Brain microvascular endothelial cell (primary cell): ENCODE measurements around the gene PDE4D.

ENCODE experiments used
- DNase-seq: peaks from one replicate; pipeline ENCODE4 v3.0.0-alpha.2; 2020
- H3K27ac ChIP-seq: fragments of 250-450 bp; sonication (Bioruptor Pico); 2 replicates; pipeline ENCODE4 v1.5.1; 2020; ENCODE audit warnings: mild to moderate bottlenecking, moderate library complexity
- H3K27me3 ChIP-seq: fragments of 250-450 bp; sonication (Bioruptor Pico); replicated peaks from 2 replicates; pipeline ENCODE4 v1.5.1; 2020; ENCODE audit warnings: mild to moderate bottlenecking
- H3K36me3 ChIP-seq: fragments of 250-450 bp; sonication (Bioruptor Pico); replicated peaks from 2 replicates; pipeline ENCODE4 v1.5.1; 2020; ENCODE audit warnings: mild to moderate bottlenecking
- H3K4me3 ChIP-seq: 2 replicates; pipeline ENCODE4 v1.5.1; 2011; ENCODE audit warnings: low read depth, mild to moderate bottlenecking, control low read depth, low read length, moderate library complexity
- in situ Hi-C: cut with HindIII; loops from 2 replicates; pipeline ENCODE4 v1.10.0; 2017; ENCODE audit warnings: low sequenced_read_pairs, low pct_ligation_motif_present
- TF ChIP-seq, protein P1 (sequence below): IDR thresholded peaks from 2 replicates; pipeline ENCODE4 v1.5.1; 2011; ENCODE audit warnings: low read depth, mild to moderate bottlenecking, moderate library complexity, low read length, control low read depth, inconsistent platforms; ENCODE audit errors: missing control alignments

PDE4D gene

DNA sequence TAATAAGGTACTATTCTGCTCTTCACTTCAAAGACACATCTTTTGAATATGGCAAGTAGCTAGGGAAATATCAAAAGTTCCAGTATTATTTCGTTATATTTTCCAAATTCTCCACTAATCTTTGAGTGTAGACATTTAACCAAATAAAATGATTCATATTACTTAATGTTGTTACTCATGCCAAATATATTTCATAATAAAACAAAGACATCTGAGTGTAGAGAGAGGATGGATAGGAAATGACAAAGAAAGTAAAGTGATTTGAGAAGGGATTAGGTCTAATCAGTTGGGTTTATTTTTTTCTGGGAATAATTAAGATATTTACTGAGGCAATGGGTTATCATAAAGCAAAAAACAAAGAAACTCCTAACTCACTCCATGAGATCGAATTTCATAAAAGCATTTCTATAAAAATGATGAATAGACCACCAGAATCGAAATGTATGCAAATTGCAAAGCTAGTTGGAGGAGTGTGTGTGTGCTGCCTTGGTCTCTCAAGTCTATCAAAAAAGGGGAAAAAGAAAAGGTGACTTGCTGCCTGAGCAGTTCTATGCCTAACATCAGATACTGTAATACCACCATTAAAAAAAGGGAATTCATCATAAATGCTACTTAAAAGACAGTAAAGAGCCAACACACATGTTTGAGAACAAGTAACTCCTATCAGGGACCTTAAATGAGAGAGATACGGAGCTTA is 255.5 kb downstream of the PDE4D start:
- H3K27me3 ChIP-seq = no peaks in the 10 kb centered on the region
- no peak for DNase-seq
- in situ Hi-C loops = no loop called here
- TF ChIP-seq, protein P1, sequence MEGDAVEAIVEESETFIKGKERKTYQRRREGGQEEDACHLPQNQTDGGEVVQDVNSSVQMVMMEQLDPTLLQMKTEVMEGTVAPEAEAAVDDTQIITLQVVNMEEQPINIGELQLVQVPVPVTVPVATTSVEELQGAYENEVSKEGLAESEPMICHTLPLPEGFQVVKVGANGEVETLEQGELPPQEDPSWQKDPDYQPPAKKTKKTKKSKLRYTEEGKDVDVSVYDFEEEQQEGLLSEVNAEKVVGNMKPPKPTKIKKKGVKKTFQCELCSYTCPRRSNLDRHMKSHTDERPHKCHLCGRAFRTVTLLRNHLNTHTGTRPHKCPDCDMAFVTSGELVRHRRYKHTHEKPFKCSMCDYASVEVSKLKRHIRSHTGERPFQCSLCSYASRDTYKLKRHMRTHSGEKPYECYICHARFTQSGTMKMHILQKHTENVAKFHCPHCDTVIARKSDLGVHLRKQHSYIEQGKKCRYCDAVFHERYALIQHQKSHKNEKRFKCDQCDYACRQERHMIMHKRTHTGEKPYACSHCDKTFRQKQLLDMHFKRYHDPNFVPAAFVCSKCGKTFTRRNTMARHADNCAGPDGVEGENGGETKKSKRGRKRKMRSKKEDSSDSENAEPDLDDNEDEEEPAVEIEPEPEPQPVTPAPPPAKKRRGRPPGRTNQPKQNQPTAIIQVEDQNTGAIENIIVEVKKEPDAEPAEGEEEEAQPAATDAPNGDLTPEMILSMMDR = no peak
- no peak overlapping the region for H3K27ac ChIP-seq
- no peaks in the 10 kb centered on the region for H3K36me3 ChIP-seq
- H3K4me3 ChIP-seq = no peak overlapping the region

DNA sequence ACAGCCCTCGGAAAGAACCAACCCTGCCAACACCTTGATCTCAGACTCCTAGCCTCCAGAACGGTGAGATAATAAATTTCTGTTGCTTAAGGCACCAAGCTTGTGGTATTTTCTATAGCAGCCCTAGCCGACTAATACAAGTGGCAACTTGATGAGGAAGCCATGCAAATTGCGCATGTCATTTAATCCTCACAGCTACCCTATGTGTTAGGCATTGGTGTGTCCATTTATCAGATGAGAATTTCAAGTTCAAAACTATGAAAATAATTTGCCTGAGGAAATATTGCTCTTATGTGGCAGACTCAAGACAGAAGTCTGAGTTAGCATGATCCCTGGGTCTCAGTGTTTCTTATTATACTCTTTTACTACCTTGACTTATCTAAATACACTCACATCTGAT is 264.0 kb downstream of the PDE4D start:
- in situ Hi-C loops = no loop called here
- Histone ChIP-seq H3K27me3 (no peaks in the 10 kb centered on the region), H3K27ac (no peak overlapping the region), H3K4me3 (no peak overlapping the region), H3K36me3 (no peaks in the 10 kb centered on the region)
- no peak for DNase-seq
- TF ChIP-seq, protein P1 = no peak

DNA sequence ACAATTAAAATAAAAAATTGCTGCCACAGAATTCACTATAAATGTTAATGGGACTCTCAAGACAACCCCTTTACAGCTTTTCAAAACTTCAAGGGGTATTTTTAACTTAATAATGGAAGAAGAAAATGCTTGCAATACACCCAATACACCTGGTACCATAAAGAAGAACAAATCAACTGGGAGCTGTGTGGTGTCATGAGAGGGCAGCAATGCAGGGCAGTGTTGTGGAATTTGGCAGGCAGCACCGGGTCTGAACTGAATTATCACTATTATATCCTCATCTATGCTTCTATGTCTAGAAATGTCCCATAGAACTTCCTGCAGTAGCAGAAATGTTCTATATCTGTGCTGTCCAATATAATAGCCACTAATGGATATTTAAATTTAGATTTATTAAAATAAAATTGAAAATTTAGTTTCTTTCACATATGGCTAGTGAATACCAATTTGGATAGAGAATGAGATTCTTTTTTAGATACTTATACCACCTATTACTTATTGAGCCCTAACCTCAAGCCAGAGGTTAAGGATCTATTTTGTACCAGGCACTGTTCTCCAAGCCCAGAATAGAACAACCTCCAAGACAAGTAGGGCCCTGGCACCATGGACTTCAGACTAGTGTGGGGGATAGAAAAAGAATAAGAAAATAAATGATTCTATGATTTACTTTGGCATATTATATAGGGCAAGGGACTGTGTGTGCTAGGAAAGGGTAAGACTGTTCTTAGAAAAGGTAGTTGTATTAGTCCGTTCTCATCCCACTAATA is 265.3 kb downstream of the PDE4D start:
- TF ChIP-seq, protein P1 = no peak
- H3K4me3 ChIP-seq = no peak overlapping the region
- no peak overlapping the region for H3K27ac ChIP-seq
- DNase-seq = no peak
- H3K36me3 ChIP-seq = no peaks in the 10 kb centered on the region
- in situ Hi-C loops = no loop called here
- H3K27me3 ChIP-seq = no peaks in the 10 kb centered on the region

DNA sequence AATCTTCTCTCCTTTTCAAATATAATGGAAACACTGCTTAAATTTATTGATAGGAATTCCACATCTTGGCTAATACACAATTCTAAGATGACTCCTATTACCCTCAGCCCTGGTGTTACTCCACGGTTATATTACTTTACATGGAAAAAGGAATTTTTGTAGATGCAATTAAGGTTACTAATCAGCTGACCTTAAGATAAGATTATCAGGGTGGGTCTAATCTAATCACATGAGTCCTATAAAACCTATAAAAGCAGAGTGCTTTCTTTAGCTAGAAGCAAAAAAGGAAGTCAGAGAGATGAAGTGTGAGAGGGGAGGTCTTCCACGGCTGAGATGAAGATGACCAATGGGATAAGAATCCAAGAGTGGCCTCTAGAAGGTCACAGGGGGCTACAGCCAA is 268.6 kb downstream of the PDE4D start:
- no peaks in the 10 kb centered on the region for H3K36me3 ChIP-seq
- in situ Hi-C loops = no loop called here
- TF ChIP-seq, protein P1 = no peak
- no peak overlapping the region for H3K4me3 ChIP-seq
- H3K27me3 ChIP-seq = no peaks in the 10 kb centered on the region
- H3K27ac ChIP-seq = no peak overlapping the region
- DNase-seq = no peak

DNA sequence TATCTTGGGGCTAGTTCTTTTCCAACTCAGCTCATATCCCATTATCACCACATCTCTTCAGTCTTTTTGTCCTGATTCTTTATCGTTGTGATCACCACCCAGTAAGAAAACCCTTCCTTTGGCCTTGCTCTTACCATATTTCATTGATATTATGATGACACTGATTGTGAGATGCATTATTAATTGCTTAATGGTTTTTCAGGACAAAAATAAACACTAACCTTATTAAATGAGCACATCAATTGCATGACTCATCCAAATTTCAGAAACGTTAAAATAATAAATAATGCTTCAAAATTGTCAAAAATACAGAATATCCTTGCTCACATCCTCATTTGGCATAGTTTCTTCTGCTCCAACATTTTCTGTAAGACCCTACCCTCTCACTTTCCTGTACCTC is 270.7 kb downstream of the PDE4D start:
- Histone ChIP-seq H3K27me3 (no peaks in the 10 kb centered on the region), H3K4me3 (no peak overlapping the region), H3K27ac (no peak overlapping the region), H3K36me3 (no peaks in the 10 kb centered on the region)
- in situ Hi-C loops = no loop called here
- TF ChIP-seq, protein P1 = no peak
- no peak for DNase-seq
